Esophagus (tissue), 2 donors: ENCODE data around the gene ARHGAP35. TPM values are rescaled to one million over a fixed set of nuclear protein-coding genes. Genes with fewer than 3 reads are reported as not detected.
A peak's percentile ranks its signal among the peaks of the same experiment; 100 is the strongest.

Experiments used
- H3K27ac ChIP-seq, 2 donors: one replicate each; pipeline ENCODE4 v1.5.1; 2013; ENCODE audit warnings: low read depth in 2 of 2, mild to moderate bottlenecking in 2 of 2, inconsistent platforms in 1 of 2, low read length in 1 of 2, moderate library complexity in 1 of 2
- H3K27me3 ChIP-seq, 2 donors: one replicate each; pipeline ENCODE4 v1.6.1; 2013; ENCODE audit warnings: low read length in 2 of 2, control low read depth in 1 of 2, mild to moderate bottlenecking in 1 of 2; ENCODE audit not compliant: insufficient read depth in 2 of 2, control insufficient read depth in 1 of 2
- H3K36me3 ChIP-seq, 2 donors: one replicate each; pipeline ENCODE4 v1.6.1; 2013; ENCODE audit warnings: low read length in 1 of 2; ENCODE audit not compliant: control insufficient read depth in 2 of 2, insufficient read depth in 2 of 2
- H3K4me1 ChIP-seq, 2 donors: one replicate each; pipeline ENCODE4 v1.6.1; 2013; ENCODE audit warnings: low read length in 1 of 2; ENCODE audit not compliant: control insufficient read depth in 2 of 2, insufficient read depth in 2 of 2
- H3K4me3 ChIP-seq, 2 donors: one replicate each; pipeline ENCODE4 v1.5.1; 2013; ENCODE audit warnings: low read length in 2 of 2, mild to moderate bottlenecking in 2 of 2, low read depth in 1 of 2, moderate library complexity in 1 of 2
- H3K9me3 ChIP-seq, 2 donors: one replicate each; pipeline ENCODE4 v1.6.1; 2013; ENCODE audit warnings: mild to moderate bottlenecking in 2 of 2, low read depth in 1 of 2, low read length in 1 of 2, moderate library complexity in 1 of 2; ENCODE audit not compliant: control insufficient read depth in 2 of 2, insufficient read depth in 1 of 2
- WGBS, 2 donors: extraction: QIAGEN DNeasy Blood & Tissue Kit; methylation state at CpG; one replicate each; pipeline ENCODE4 v1.1.7; 2013; 5-methylcytosine and 5-hydroxymethylcytosine counted together
- polyA plus RNA-seq, 2 donors: library from polyadenylated mRNA; stranded (reverse); fragments of 200-250 nt; gene quantifications; one replicate each; pipeline ENCODE4 v1.2.3, GENCODE V29; 2013
- donor health status: healthy with polysubstance abuse.
- donor health status: Bipolar disorder and iron deficiency.

The ARHGAP35 gene
- polyA plus RNA-seq, 2 donors, result 9.6 to 15.2 TPM

- H3K4me3 ChIP-seq, result no peak overlapping the region
- WGBS, 2 donors, result 82 to 91% methylated on average over 10 of the region's 10 CpGs
- no peak overlapping the region for H3K27ac ChIP-seq
Measured at GRCh38 chr19:46896076-46896794, 35.4 kb downstream of the ARHGAP35 start.

GRCh38 chr19:46898731-46899130 lies 37.9 kb downstream of the ARHGAP35 start:
- 43 to 44% methylated on average over 5 of the region's 5 CpGs for WGBS, 2 donors
- Histone ChIP-seq H3K27me3 (no peaks in the 10 kb centered on the region), H3K36me3 (peaks cover 0 to 2% of the 10 kb centered on the region in 2 donors), H3K4me3 (no peak overlapping the region), H3K9me3 (no peaks in the 10 kb centered on the region), H3K27ac (no peak overlapping the region), H3K4me1 (peaks cover 0 to 13% of the 10 kb centered on the region in 2 donors)

More at GRCh38 chr19:46896076-46896794, 35.4 kb downstream of the ARHGAP35 start:
- Histone ChIP-seq H3K9me3 (no peaks in the 10 kb centered on the region), H3K36me3 (peaks cover 0 to 2% of the 10 kb centered on the region in 2 donors), H3K27me3 (no peaks in the 10 kb centered on the region), H3K4me1 (peaks cover 0 to 7% of the 10 kb centered on the region in 2 donors)

GRCh38 chr19:46900341-46900740 lies 39.5 kb downstream of the ARHGAP35 start:
- 76 to 86% methylated on average over 5 of the region's 5 CpGs for WGBS, 2 donors
- H3K4me1 ChIP-seq, result peaks cover 2 to 15% of the 10 kb centered on the region in 2 donors
- no peaks in the 10 kb centered on the region for H3K27me3 ChIP-seq
- peaks cover 0 to 2% of the 10 kb centered on the region in 2 donors for H3K36me3 ChIP-seq
- no peak overlapping the region for H3K4me3 ChIP-seq
- H3K9me3 ChIP-seq, result no peaks in the 10 kb centered on the region
- peak overlapping the region; percentile 24 to 71 for H3K27ac ChIP-seq

GRCh38 chr19:46901701-46902401 lies 41.1 kb downstream of the ARHGAP35 start:
- peaks cover 2 to 13% of the 10 kb centered on the region in 2 donors for H3K4me1 ChIP-seq
- H3K27me3 ChIP-seq, result no peaks in the 10 kb centered on the region
- H3K4me3 ChIP-seq, result no peak overlapping the region
- peak overlapping the region; percentile 66 to 90 for H3K27ac ChIP-seq
- H3K9me3 ChIP-seq, result no peaks in the 10 kb centered on the region
- H3K36me3 ChIP-seq, result no peaks in the 10 kb centered on the region

GRCh38 chr19:46902402-46902766 lies 41.6 kb downstream of the ARHGAP35 start:
- 49 to 61% methylated on average over 4 of the region's 4 CpGs for WGBS, 2 donors
- peaks cover 2 to 13% of the 10 kb centered on the region in 2 donors for H3K4me1 ChIP-seq
- no peaks in the 10 kb centered on the region for H3K36me3 ChIP-seq
- no peaks in the 10 kb centered on the region for H3K27me3 ChIP-seq
- no peaks in the 10 kb centered on the region for H3K9me3 ChIP-seq
- H3K27ac ChIP-seq, result peak overlapping the region; percentile 66 to 90
- no peak overlapping the region for H3K4me3 ChIP-seq

GRCh38 chr19:46903458-46903857 lies 42.7 kb downstream of the ARHGAP35 start:
- Histone ChIP-seq H3K36me3 (no peaks in the 10 kb centered on the region), H3K4me1 (peaks cover 2 to 13% of the 10 kb centered on the region in 2 donors), H3K27ac (peak overlapping the region; percentile 75 to 90), H3K9me3 (no peaks in the 10 kb centered on the region), H3K27me3 (no peaks in the 10 kb centered on the region), H3K4me3 (no peak overlapping the region)
- 32 to 43% methylated on average over 3 of the region's 3 CpGs for WGBS, 2 donors

GRCh38 chr19:46904114-46905060 lies 43.6 kb downstream of the ARHGAP35 start:
- peaks cover 2 to 9% of the 10 kb centered on the region in 2 donors for H3K4me1 ChIP-seq
- H3K9me3 ChIP-seq, result no peaks in the 10 kb centered on the region
- H3K27ac ChIP-seq, result peak overlapping the region; percentile 66 to 75
- no peaks in the 10 kb centered on the region for H3K36me3 ChIP-seq
- WGBS, 2 donors, result 79 to 80% methylated on average over 16 of the region's 16 CpGs
- H3K4me3 ChIP-seq, result no peak overlapping the region
- no peaks in the 10 kb centered on the region for H3K27me3 ChIP-seq

GRCh38 chr19:46906221-46906620 lies 45.4 kb downstream of the ARHGAP35 start:
- no peaks in the 10 kb centered on the region for H3K36me3 ChIP-seq
- H3K27me3 ChIP-seq, result no peaks in the 10 kb centered on the region
- WGBS, 2 donors, result 88 to 93% methylated on average over 2 of the region's 2 CpGs
- no peak overlapping the region for H3K27ac ChIP-seq
- no peak overlapping the region for H3K4me3 ChIP-seq
- no peaks in the 10 kb centered on the region for H3K9me3 ChIP-seq
- H3K4me1 ChIP-seq, result peaks cover 2 to 9% of the 10 kb centered on the region in 2 donors

- no peak overlapping the region for H3K27ac ChIP-seq
- 75 to 83% methylated on average over 4 of the region's 4 CpGs for WGBS, 2 donors
Measured at GRCh38 chr19:46907880-46908279, 47.1 kb downstream of the ARHGAP35 start.

More at GRCh38 chr19:46907880-46908279, 47.1 kb downstream of the ARHGAP35 start:
- Histone ChIP-seq H3K27me3 (no peaks in the 10 kb centered on the region), H3K36me3 (no peaks in the 10 kb centered on the region), H3K4me1 (peaks cover 2 to 5% of the 10 kb centered on the region in 2 donors), H3K4me3 (no peak overlapping the region), H3K9me3 (no peaks in the 10 kb centered on the region)
